Peyer's patch (tissue), 4 donors: ENCODE data around the gene DPEP3.

Experiments used
- POLR2A ChIP-seq, 2 donors: fragments of 450-650 bp; IDR thresholded peaks; one replicate each; pipeline ENCODE4 v1.5.1; 2017; ENCODE audit warnings: antibody characterized with exemption in 2 of 2, mild to moderate bottlenecking in 2 of 2, moderate library complexity in 2 of 2
- TF ChIP-seq, protein P1 (sequence below), 6 experiments: fragments of 450-650 bp in 4 of 6; fragments of 200-600 bp in 2 of 6; sonication (generic) in 1 of 6; IDR thresholded peaks; one replicate each; pipeline ENCODE4 v1.5.1; 2017 to 2019; ENCODE audit warnings: antibody characterized with exemption in 6 of 6, mild to moderate bottlenecking in 3 of 6, moderate library complexity in 1 of 6

GRCh38 chr16:67935101-67935401, 45.2 kb downstream of the DPEP3 start:
- TF ChIP-seq POLR2A (IDR thresholded peaks at IDR 0.05): no peak
- TF ChIP-seq, protein P1, sequence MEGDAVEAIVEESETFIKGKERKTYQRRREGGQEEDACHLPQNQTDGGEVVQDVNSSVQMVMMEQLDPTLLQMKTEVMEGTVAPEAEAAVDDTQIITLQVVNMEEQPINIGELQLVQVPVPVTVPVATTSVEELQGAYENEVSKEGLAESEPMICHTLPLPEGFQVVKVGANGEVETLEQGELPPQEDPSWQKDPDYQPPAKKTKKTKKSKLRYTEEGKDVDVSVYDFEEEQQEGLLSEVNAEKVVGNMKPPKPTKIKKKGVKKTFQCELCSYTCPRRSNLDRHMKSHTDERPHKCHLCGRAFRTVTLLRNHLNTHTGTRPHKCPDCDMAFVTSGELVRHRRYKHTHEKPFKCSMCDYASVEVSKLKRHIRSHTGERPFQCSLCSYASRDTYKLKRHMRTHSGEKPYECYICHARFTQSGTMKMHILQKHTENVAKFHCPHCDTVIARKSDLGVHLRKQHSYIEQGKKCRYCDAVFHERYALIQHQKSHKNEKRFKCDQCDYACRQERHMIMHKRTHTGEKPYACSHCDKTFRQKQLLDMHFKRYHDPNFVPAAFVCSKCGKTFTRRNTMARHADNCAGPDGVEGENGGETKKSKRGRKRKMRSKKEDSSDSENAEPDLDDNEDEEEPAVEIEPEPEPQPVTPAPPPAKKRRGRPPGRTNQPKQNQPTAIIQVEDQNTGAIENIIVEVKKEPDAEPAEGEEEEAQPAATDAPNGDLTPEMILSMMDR (IDR thresholded peaks at IDR 0.05): no peak
